Activated T-cell treated with anti-CD3 and anti-CD28 coated beads for 24 hours (primary cell): ENCODE data around the gene KIAA0825.

Experiments
- DNase-seq: peaks from one replicate; pipeline ENCODE4 v3.0.0-alpha.2; 2020; ENCODE audit warnings: low read depth

The KIAA0825 gene

DNA sequence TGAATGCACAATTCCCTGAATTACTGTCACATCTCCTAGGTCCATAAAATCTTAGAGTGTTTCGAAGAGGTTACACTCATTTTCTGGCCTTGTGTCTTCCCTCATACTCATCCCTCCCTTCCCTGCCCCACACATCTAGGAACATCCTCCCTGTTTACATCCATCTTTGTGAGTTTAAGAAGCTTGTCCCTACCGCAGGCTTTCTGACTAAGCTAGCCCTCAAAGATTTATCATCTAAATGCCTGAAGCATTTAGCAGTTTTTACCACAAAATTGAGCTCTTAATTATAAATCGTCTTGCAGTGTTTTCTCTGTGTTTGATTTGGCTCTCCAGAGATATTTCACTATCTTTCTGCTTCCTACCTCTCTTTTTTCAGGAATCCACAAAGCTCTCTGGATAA lies 374.8 kb downstream of the KIAA0825 start:
- DNase-seq: no peak

- DNase-seq: no peak
Measured at GRCh38 chr5:94240993-94241651, 377.3 kb downstream of the KIAA0825 start.

- no peak for DNase-seq
Measured at GRCh38 chr5:94240596-94240992, 377.8 kb downstream of the KIAA0825 start.

GRCh38 chr5:94240134-94240533 lies 378.3 kb downstream of the KIAA0825 start:
- DNase-seq: no peak

DNA sequence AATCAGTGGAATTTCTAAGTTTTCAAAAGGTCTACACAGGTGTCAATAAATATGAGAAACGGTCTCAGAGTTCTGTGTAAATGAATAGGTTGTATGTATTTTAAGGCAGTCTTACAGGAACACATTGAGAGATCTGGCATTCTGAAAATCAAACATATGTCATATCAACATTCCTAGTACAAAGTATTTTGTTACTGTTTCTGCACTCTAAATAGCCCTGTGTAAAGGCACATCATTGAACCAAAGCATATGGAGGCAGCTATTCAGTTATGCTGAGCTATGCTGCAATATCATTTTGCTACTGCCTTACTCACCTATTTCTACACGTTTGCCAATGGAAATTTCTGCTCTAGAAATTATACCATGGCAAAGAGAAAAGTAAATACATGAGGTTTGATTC lies 379.1 kb downstream of the KIAA0825 start:
- no peak for DNase-seq

- no peak for DNase-seq
Measured at GRCh38 chr5:94234987-94235386, 383.4 kb downstream of the KIAA0825 start.

- no peak for DNase-seq
Measured at GRCh38 chr5:94228791-94229190, 389.6 kb downstream of the KIAA0825 start.

DNA sequence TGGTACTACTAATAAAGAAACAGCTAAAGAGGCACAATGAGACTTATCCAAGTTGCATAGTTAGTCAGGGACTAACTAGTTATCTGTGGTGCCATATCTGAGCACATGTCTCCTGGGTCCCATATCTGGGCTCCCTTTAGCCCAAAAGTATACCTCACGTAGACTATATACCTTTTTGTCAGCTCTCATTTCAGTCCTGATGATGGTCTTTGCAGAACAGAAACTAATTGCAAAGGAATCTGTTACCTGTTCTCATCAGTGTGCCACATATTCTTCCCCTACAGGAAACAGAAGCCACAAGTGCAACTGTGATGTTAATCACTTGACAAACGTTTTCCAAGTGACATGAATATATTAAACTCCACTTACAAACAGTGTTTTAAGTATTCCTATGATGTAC lies 395.2 kb downstream of the KIAA0825 start:
- DNase-seq: no peak

DNA sequence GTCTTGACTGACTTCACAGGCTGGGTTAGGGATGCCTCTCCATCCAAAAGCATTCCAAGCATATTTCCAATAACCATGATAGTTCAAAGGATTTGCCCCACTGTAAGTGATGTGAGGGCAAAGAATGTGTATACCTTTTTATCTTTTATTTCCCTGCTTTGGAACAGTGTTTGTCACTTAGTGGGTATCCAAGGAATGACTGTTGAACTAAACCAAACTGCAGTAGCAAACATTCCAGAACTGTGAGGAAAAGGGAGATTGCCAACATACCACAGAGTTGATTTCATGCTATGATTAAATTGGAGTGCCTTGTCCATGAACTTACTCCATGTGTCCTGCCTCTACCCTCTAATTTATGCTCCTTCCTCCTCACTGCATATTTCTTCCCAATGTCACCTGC lies 400.0 kb downstream of the KIAA0825 start:
- no peak for DNase-seq

DNA sequence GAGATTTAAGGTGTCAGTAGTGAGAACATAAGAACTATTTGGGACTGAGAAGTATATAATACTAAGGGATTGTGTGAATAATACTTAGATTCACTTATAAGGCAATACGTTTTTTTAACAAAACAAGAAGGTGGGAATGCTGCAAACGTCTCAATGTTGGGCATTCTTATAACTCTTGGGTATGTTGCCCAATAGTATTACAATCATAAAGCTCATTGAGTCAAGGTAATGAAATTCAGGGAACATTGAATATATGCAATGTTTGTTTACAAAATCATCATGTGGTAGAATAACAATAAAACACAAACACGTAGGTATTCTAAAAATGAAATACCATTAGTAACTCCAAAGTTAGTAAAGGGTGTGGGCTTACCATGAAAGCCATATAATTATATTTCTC lies 400.7 kb downstream of the KIAA0825 start:
- DNase-seq: no peak

GRCh38 chr5:94217216-94217615 lies 401.2 kb downstream of the KIAA0825 start:
- DNase-seq: no peak

DNA sequence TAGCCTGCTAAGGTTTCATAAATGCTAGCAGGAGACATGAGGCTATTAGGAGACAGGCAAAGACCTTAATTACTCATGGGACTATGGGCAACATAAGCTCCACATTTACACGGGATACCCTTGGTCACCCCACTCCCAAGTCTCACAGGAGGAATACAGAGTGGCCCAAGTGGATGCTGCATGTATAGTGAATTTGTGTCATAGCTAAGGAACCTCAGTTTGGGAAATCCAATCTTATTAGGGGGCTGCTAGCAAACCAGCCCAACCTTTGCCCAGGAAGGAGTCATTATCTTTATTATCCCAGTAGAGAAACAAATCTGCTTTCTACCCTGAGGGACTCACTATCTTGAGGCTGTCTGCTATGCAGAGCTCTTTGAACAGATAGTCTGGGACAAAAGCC lies 405.9 kb downstream of the KIAA0825 start:
- DNase-seq: no peak

DNA sequence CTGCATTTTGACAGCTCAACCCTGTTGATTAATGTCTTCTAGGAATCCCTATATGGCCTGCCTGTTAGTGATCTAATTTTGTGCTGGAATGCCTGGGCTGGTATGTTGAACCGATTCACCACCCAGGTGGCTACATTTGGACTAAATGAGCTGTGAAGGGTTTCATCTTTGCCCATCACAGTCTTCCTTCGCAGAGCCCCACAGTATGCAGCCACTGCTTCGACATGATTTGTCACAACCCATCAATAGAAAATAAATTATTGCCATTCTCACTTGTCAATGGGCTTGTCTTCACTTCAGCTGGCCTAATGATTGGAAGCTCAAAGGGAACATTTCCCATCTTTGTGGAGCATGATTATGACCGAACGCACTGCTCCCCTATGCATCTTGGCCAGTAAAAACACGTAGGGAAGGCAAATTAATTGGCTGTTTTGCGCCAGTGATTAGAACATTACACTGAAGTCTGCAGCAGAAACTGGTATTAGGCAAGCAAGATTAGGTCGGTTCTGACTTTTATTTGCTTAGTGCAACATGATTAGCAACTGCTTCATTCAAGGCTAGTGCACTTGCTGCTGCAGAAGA lies 408.5 kb downstream of the KIAA0825 start:
- DNase-seq: no peak

DNA sequence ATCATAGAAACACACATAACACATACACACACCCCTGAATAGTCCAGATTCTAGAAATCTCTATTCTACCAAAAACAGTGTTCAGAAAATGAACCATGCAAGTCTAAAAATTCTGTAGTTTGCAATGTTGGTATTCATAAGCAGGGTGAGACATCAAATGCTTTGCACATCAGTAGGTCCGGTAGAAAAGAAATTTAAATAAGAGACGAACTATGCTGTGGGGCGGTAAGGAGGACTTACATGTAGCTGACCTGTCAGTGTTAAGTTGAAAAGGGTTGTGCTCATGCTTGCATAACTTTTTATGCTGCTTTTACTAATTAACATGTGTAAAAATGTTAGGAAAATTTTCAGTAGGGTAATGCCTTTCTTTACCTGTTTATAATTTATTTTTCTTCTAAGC lies 409.1 kb downstream of the KIAA0825 start:
- no peak for DNase-seq

DNA sequence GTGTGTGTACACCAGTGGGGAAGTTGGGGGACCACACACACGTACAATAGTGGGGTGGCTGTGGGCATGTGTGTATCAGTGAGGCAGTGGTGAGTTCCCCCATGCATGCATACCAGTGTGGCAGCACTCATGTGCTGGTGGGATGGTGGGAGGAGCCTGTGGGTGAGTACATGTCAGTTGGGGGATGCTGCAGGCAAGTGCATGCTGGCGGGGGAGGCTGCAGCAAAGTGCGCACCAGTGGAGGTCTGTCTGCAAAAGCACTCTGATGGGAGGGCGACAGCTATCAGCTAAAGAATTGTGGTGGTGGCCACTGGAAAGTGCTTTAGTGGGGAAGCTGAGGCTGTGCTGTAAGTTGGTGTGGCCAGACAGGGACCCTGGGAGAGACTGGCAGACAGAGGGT lies 418.8 kb downstream of the KIAA0825 start:
- no peak for DNase-seq

DNA sequence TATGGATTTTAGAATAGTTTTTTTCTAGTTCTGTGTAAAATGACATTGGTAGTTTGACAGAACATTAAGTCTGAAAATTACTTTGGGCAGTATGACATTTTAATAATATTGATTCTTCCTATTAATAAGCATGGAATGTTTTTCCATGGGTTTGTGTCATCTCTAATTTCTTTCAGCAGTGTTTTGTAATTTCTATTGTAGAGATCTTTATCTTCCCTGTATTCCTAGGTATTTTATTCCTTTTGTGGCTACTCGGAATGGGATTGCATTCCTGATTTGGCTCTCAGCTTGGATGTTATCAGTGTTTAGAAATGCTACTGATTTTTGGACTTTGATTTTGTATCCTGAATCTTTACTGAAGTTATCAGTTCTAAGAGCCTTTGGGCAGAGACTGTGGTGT lies 420.4 kb downstream of the KIAA0825 start:
- DNase-seq: no peak

DNA sequence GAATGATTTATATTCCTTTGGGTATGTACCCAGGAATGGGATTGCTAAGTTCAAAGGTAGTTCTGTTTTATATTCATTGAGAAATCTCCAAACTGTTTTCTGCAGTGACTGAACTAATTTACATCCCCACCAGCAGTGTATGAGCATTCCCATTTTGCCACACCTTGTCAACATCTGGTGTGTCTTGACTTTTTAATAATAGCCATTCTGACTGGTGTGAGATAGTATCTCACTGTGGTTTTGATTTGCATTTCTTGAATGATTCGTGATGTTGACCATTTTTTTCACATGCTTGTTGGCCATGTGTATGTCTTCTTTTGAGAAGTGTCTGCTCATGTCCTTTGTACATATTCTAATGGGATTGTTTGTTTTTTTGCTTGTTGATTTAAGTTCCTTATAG lies 421.5 kb downstream of the KIAA0825 start:
- no peak for DNase-seq

DNA sequence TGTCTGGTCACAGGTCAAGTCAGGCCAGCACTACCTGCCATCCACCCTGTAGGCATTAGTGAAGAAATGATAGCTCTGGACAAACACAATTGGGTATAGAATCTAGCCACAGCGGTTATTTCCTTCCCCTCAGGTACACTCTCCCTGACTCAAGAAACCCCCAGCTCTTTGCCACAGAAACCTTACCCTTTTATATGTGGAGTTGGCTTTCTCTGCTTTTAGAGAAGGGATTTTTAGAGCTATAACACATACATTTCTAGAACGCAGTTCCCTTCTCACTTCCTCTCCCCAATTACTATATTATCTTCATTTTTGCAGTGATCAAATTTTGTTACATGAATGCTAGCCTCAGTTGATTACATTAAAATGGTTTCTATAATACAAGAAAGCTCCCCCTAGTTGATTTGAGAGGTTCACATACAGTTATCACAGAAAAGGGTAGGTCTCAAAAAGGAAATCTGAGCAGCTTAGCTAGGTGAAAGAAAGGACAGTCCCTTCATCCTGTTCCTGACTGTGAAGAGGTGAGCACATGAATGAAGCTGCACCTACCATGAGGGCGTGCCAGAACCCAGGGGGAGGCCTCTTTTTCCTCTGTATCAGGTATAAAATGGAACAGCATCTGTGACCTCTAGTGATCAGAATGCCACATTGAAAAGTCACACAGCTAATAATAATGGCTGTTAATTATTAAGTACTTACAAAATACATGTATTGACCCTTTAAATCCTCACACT lies 425.6 kb downstream of the KIAA0825 start:
- DNase-seq: no peak

- no peak for DNase-seq
Measured at GRCh38 chr5:94191604-94192003, 426.8 kb downstream of the KIAA0825 start.

DNA sequence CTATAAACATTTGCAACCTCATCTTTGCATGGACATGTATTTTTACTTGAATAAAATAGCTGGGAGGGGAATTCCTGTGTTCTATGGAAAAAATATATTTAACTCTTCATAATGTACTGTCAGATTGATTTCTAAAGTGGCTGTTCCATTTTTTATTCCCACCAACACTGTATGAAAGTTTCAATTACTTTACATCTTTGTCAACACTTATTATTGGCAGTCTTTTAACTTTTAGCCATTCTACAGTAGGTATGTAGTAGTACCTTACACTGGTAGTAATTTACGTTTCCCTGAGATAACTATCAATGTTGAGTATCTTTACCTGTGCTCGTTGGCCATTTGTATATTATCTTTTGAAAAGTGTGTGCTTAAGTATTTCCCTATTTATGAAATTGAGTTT lies 429.7 kb downstream of the KIAA0825 start:
- no peak for DNase-seq

- no peak for DNase-seq
Measured at GRCh38 chr5:94184870-94185269, 433.5 kb downstream of the KIAA0825 start.

DNA sequence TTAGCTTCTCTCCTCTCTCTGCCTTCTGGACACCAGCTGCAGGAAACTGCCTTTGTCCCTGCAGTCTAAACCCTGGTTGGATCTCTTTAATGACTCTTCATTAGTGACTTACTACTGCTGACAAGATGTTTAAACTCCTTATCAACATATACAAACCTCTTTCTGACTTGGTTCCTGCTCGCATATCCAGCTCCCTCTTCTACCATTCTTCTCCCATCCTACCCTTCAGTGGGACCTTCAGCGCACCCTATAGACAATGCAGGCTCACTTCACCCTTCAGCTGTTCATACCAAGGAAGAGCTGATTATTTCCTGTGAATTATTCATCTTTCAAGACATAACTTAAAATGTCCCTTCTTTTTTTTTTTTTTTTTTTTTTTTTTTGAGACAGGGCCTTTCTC lies 436.5 kb downstream of the KIAA0825 start:
- no peak for DNase-seq

- no peak for DNase-seq
Measured at GRCh38 chr5:94180761-94181160, 437.6 kb downstream of the KIAA0825 start.

- no peak for DNase-seq
Measured at GRCh38 chr5:94175912-94176311, 442.5 kb downstream of the KIAA0825 start.
